ENCODE measurements around the gene KIF5A.
"Not testable (repeated sequence)": the region's sequence is repeated elsewhere in the genome, so short reads cannot be mapped to it uniquely, and the experiment has no call there.

Gene KIF5A

DNA sequence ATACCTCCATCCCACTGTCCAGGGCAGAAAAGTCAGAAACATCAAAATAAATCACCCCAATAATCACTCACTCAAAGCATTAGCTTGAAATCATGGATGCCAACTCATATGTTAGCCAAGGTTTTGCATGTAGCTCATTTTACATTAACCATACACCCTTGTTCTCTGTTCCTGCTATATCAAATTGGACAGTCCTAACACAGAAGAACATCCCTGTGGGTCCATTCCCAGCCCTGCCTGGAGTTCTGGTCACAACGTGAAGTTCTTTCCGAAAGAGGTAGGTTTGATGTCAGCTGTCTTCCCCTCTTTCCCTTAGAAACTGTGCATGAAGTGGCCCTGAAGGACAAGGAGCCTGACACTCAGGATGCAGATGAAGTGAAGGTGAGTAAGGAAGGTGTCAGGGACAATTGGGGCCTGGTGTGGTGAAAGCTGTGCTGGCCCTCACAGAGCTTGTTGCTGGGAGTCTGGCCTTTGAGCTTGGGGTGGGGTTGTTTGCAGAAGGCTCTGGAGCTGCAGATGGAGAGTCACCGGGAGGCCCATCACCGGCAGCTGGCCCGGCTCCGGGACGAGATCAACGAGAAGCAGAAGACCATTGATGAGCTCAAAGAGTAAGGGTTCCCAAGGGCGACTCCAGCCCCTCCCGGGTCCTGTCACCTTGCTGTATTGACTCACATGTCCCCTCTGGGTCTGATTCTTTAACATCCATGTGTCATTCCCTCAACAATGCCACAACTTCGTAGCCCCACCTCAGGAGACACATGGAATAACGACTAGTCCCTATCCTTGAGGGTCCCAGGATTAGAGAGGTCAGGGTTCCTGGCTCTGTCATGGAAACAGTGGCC, 26.1 kb downstream of the KIF5A start:
- peak in 1 of 42 donors; percentile 12 for DNase-seq
- intact Hi-C loops (cut with DNase I) = no loop called here

GRCh38 chr12:57576613-57577160, 26.8 kb downstream of the KIF5A start:
- intact Hi-C loops (cut with DNase I) = no loop called here

DNA sequence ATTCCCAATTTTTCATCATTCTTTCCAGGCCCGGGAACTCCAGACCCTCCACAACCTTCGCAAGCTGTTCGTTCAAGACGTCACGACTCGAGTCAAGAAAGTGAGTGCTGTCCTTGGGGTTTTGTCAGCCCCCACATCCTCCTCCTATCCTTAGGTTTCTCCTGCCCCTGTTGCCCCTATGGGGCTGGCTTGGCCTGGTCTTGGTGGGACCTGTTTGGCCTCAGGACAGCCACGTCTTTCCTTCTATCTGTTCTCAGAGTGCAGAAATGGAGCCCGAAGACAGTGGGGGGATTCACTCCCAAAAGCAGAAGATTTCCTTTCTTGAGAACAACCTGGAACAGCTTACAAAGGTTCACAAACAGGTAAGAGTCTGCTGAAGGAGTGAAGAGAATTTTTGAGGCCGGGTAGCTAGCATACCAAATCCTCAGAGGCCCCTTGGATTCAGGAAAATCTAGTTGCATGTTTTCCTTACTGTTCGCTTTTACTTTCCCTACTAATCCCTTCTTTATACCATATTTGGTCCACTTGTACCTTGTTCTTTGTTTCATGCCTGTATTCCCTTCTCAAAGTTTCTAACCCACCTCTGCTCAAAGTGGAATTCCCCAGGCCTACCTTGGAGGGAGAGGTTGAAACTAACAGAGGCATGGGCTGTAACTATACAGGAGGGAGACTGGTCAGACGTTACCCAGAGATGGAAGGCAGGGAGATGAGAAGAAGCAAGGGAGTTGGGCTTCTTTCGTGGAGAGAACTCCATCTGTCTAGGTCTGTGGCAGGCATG, 28.3 kb downstream of the KIF5A start:
- no peak for DNase-seq
- intact Hi-C loops (cut with DNase I) = no loop called here

More at GRCh38 chr12:57576613-57577160, 26.8 kb downstream of the KIF5A start:
- DNase-seq = no peak

GRCh38 chr12:57579011-57579410, 29.2 kb downstream of the KIF5A start:
- intact Hi-C loops (cut with DNase I) = no loop called here
- no peak for DNase-seq

GRCh38 chr12:57579677-57580465, 30.0 kb downstream of the KIF5A start:
- DNase-seq = no peak
- intact Hi-C loops (cut with DNase I) = loop anchor here (5.0 kb wide), 1 partner anchor 42 kb away; no protein-coding TSS in a partner anchor

GRCh38 chr12:57580466-57580795, 30.6 kb downstream of the KIF5A start:
- intact Hi-C loops (cut with DNase I) = loop anchor here (5.0 kb wide), 1 partner anchor 42 kb away; no protein-coding TSS in a partner anchor

DNA sequence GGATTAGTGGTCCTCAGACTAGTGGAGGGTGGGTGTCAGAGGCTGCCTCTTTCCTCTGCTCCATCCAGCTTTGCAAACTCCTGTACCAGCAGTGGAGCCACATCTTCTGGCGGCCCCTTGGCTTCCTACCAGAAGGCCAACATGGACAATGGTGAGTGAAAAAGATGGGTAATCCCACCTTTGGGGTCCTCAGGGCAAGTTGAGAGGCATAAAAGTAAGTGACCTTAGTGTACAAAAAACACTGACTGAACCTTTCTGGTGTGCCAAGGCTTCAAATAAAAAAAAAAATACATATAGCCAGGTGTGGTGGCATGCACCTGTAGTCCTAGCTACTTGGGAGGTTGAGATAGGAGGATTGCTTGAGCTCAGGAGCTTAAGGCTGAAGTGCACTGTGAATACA, 32.0 kb downstream of the KIF5A start:
- DNase-seq = no peak

More at GRCh38 chr12:57580466-57580795, 30.6 kb downstream of the KIF5A start:
- DNase-seq = peak in 1 of 42 donors; percentile 24

GRCh38 chr12:57582440-57582839, 32.6 kb downstream of the KIF5A start:
- intact Hi-C loops (cut with DNase I) = loop anchor here (5.0 kb wide), 1 partner anchor 40 kb away; no protein-coding TSS in a partner anchor
- no peak for DNase-seq

More for the DNA sequence above, 32.0 kb downstream of the KIF5A start:
- intact Hi-C loops (cut with DNase I) = loop anchor here (5.0 kb wide), 1 partner anchor 40 kb away; no protein-coding TSS in a partner anchor

- peak in 40 of 42 donors; percentile 23 to 90 (median 74) for DNase-seq
- intact Hi-C loops (cut with DNase I) = loop anchor here (5.0 kb wide), 1 partner anchor 39 kb away; no protein-coding TSS in a partner anchor
These were observed 33.4 kb downstream of the KIF5A start for GRCh38 chr12:57583008-57583831.

DNA sequence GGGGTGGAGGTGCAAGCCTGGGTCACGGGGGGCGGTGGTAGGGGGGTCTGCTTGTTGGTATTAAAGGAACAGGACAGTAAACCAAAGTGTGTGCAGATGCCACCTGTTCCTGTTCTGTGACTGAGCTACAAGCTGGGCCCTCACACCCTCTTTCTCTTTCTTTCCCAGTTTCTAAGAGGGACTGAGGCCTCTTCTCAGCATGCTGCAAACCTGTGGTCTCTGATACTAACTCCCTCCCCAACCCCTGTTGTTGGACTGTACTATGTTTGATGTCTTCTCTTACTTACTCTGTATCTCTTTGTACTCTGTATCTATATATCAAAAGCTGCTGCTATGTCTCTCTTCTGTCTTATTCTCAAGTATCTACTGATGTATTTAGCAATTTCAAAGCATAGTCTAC, 34.2 kb downstream of the KIF5A start:
- no peak for DNase-seq
- intact Hi-C loops (cut with DNase I) = loop anchor here (5.0 kb wide), 1 partner anchor 38 kb away; no protein-coding TSS in a partner anchor

GRCh38 chr12:57584690-57585089, 34.8 kb downstream of the KIF5A start:
- DNase-seq = no peak
- intact Hi-C loops (cut with DNase I) = loop anchor here (5.0 kb wide), 1 partner anchor 38 kb away; no protein-coding TSS in a partner anchor

- DNase-seq = no peak
- intact Hi-C loops (cut with DNase I) = no loop called here
These were observed 35.3 kb downstream of the KIF5A start for GRCh38 chr12:57585156-57585555.

GRCh38 chr12:57586128-57586527, 36.3 kb downstream of the KIF5A start:
- peak in 4 of 42 donors; percentile 24 to 55 (median 44) for DNase-seq
- intact Hi-C loops (cut with DNase I) = no loop called here

DNA sequence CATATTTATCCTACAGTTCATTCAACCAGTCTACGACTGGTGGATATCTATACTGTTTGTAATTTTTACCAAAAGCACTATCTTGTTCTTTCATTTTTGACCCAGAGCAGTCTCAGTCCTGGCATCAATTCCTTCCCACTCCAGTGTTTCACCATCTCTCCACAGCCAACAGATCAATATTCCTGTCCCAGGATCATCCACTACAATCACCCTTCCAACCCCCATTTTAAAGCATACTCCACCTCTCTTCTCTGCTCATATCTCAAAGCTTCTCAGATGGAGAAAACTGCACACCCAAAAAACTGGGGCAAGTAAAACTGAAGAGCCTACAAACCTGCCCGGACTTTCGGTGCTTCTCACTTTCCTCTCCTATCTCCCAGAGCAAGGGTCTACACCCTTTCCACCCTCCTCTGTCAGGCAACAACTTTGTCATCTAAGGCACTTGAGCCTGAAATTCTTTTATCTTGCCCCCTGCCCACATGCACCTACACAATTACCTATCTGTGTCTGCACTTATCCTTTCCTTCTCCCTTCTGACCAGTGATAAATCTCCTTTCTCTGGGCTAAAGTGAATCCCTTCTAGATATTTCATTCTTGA, 37.1 kb downstream of the KIF5A start:
- intact Hi-C loops (cut with DNase I) = no loop called here
- no peak for DNase-seq

DNA sequence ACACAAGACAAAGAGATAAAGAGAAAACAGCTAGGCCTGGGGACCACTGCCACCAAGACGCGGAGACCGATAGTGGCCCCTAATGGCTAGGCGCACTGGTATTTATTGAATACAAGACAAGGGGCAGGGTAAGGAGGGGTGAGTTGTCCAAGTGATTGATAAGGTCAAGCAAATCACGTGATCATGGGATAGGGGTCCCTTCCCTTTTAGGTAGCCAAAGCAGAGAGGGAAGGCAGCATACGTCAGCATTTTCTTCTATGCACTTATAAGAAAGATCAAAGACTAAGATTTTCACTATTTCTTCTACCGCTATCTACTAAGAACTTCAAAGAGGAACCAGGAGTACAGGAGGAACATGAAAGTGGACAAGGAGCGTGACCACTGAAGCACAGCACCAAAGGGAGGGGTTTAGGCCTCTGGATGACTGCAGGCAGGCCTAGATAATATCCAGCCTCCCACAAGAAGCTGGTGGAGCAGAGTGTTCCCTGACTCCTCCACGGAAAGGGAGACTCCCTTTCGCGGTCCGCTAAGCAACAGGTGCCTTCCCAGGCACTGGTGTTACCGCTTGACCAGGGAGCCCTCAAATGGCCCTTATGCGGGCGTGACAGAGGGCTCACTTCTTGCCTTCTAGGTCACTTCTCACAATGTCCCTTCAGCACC, 39.2 kb downstream of the KIF5A start:
- DNase-seq; intact Hi-C loops (cut with DNase I): not testable (repeated sequence)

- intact Hi-C loops (cut with DNase I) = no loop called here
- no peak for DNase-seq
These were observed 40.6 kb downstream of the KIF5A start for GRCh38 chr12:57590479-57590863.
